ENCODE data around the gene VPS37B.

Gene VPS37B

GRCh38 chr12:122869207-122869973, 26.5 kb downstream of the VPS37B start:
- no peak for TF ChIP-seq CTCF (IDR thresholded peaks at IDR 0.05; ENCODE audit: low read depth, low read length, missing control alignments)
- no peak overlapping the region for H3K4me3 ChIP-seq (replicated peaks; ENCODE audit: low read depth, low read length)
- no peak for DNase-seq (ENCODE audit: extremely low read depth, low read depth)

DNA sequence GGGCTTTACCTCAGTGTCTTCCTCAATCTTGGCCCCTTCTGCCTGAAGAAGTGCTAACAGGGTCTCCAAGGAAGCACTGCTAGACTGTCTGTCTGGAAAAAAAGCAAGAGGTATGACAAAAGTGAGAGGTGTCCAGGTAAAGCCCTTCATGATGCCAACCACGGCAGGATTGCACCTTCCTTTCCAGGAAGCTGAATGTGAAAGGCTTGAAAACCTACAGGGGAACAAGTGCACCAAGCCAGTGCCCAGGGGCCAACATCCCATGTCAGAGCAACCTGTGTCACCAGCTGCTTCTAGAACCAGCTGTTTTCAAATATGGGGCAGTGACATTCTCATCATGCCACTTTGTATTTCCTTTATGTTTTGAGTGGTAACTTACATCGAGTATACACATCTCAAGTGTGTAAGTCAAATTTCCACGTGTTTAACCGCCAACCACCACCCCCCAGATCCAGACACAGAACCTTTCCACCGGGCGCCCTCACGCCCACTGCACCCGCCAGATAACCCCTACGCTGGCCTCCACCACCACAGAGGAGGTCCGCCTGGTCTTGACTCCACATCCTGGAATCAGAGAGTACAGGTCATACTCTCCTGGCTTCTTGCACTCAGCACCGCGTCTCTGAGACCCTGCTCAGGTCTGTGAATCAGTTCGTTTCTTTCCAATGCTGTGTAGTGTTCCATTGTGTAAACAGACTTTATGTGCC, 27.3 kb downstream of the VPS37B start:
- H3K4me3 ChIP-seq (replicated peaks; ENCODE audit: low read depth, low read length), result no peak overlapping the region
- no peak for DNase-seq (ENCODE audit: extremely low read depth, low read depth)
- TF ChIP-seq CTCF (IDR thresholded peaks at IDR 0.05; ENCODE audit: low read depth, low read length, missing control alignments), result no peak

DNA sequence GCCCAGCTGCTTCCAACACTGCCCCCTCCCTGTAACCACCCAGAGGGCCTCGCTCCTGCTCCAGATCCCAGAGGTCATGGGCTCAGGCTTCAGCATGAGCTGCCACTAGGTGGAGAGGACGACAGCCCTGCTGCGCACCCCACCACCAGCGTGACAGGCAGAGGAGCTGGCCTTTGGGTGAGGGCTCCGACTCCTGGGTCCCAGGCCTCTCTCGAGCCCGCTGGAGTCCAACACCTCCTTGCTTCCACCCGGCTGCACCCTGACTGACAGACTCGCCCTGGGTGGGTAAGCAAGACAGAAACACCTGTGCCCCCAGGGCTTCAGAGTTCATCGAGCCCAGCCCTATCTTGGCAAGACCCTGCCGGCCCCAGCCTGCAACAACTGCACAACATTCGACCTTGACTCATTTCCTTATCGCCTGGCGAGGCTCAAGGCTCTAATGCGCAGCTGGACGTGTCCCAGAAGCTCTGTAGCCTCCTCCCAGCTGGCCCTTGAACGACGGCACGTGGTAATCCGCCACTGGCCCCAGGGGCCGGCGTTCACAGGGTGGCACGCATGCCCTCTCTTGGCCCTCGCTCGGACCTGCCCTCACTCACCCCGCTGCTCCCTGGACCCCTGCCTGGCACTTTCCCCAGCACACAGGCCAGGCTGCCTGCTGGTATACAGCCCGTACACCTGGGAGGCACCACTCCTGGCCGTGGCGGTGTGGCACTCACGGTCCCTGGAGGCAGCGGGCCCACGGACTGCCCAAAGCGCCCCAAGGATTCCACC, 28.0 kb downstream of the VPS37B start:
- H3K4me3 ChIP-seq (replicated peaks; ENCODE audit: low read depth, low read length), result no peak overlapping the region
- DNase-seq (ENCODE audit: extremely low read depth, low read depth), result no peak

GRCh38 chr12:122866950-122867607, 28.8 kb downstream of the VPS37B start:
- DNase-seq (ENCODE audit: extremely low read depth, low read depth), result no peak
- no peak overlapping the region for H3K4me3 ChIP-seq (replicated peaks; ENCODE audit: low read depth, low read length)
- TF ChIP-seq CTCF (IDR thresholded peaks at IDR 0.05; ENCODE audit: low read depth, low read length, missing control alignments), result no peak

More for the DNA sequence above, 28.0 kb downstream of the VPS37B start:
- peak; percentile 40 for TF ChIP-seq CTCF (IDR thresholded peaks at IDR 0.05; ENCODE audit: low read depth, low read length, missing control alignments)

DNA sequence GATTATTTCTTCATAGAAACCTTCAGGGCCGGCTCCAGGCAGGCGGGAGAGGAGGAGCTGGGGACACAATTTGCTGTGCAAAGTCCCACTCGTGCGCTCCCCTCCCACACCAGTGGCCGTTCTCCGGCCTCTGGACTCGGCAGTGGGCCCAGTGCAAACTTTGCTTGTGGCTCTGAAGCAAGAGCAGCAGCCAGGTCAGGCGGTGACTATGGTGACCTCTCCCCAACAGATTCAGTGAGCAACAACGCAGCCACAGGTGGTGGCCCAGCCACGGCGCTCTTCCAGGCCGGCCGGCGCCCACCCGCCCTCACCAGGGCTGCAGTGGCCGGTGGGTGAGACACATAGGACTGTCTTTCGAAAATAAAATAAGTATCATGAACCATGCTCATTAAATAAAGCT, 29.5 kb downstream of the VPS37B start:
- H3K4me3 ChIP-seq (replicated peaks; ENCODE audit: low read depth, low read length), result no peak overlapping the region
- TF ChIP-seq CTCF (IDR thresholded peaks at IDR 0.05; ENCODE audit: low read depth, low read length, missing control alignments), result no peak
- DNase-seq (ENCODE audit: extremely low read depth, low read depth), result no peak

All from HFF-Myc (cell line).